ENCODE data around the gene RSRC2.

- TF ChIP-seq EZH2 (IDR thresholded peaks at IDR 0.05; ENCODE audit: borderline replicate concordance, low read depth, low read length, severe bottlenecking): no peak
- no peak for TF ChIP-seq CTCF (IDR thresholded peaks at IDR 0.05; ENCODE audit: borderline replicate concordance, extremely low read depth, low read length, poor library complexity, severe bottlenecking)
These were observed 46.0 kb downstream of the RSRC2 start for GRCh38 chr12:122480753-122481152.
